Endothelial cell of umbilical vein (primary cell): ENCODE data around the gene COMT. TPM values are rescaled to one million over a fixed set of nuclear protein-coding genes. Genes with fewer than 3 reads are reported as not detected.

Experiments used
- BruUV-seq: library from RNA; stranded (reverse); fragments of 400-500 nt; replicated peaks from 2 replicates; lab custom pipeline; 2021; lab: Mats Ljungman, UMichigan
- CTCF ChIA-PET: fragments of 300-600, 350-600 bp; sonication (Branson Sonifier 250); formaldehyde crosslinking; loops from one replicate; lab custom pipeline; 2021; ENCODE audit warnings: antibody characterized with exemption, inconsistent platforms; lab: Charles Lee
- POLR2A ChIA-PET: fragments of 300-600, 350-600 bp; sonication (Branson Sonifier 250); formaldehyde crosslinking; loops from one replicate; lab custom pipeline; 2021; ENCODE audit warnings: antibody characterized with exemption, inconsistent platforms; lab: Charles Lee
- DNase-seq: peaks from one replicate; pipeline ENCODE4 v3.0.0-alpha.2; 2011; ENCODE audit warnings: low read depth, low spot score
- FAIRE-seq: peaks from 2 replicates; lab custom pipeline; 2011; peaks lifted over from hg19 to GRCh38; lab: Jason Lieb, UNC
- H2AFZ ChIP-seq: 2 replicates; pipeline ENCODE4 v1.6.0; 2012; ENCODE audit warnings: low read depth, low read length, control low read depth, inconsistent platforms
- H3K27ac ChIP-seq: 2 replicates; pipeline ENCODE4 v1.5.1; 2011; ENCODE audit warnings: low read depth, mild to moderate bottlenecking, control low read depth, low read length, moderate library complexity; ENCODE audit not compliant: insufficient read depth
- H3K27me3 ChIP-seq, 2 experiments: 2 replicates each; pipeline versions ENCODE4 v1.6.0 to v1.6.1; 2011; ENCODE audit warnings: low read length in 2 of 2, mixed read lengths in 1 of 2; ENCODE audit not compliant: control insufficient read depth in 2 of 2, insufficient read depth in 2 of 2
- H3K36me3 ChIP-seq, 2 experiments: 2 replicates in 1 of 2; 3 replicates in 1 of 2; pipeline ENCODE4 v1.5.1; 2011; ENCODE audit warnings: low read length in 2 of 2, mild to moderate bottlenecking in 1 of 2, moderate library complexity in 1 of 2; ENCODE audit not compliant: control insufficient read depth in 2 of 2, insufficient read depth in 2 of 2; ENCODE audit errors: extremely low read depth in 1 of 2
- H3K4me1 ChIP-seq: 3 replicates; pipeline ENCODE4 v1.5.1; 2011; ENCODE audit warnings: mild to moderate bottlenecking, low read length; ENCODE audit not compliant: control insufficient read depth, insufficient read depth; ENCODE audit errors: extremely low read depth
- H3K4me2 ChIP-seq: 2 replicates; pipeline ENCODE4 v1.6.1; 2011; ENCODE audit warnings: low read length, control low read depth, mixed read lengths; ENCODE audit not compliant: insufficient read depth
- H3K4me3 ChIP-seq, 3 experiments: fragments of 200-600 bp in 1 of 3; sonication (generic), shearing (Covaris generic) in 1 of 3; replicated peaks in 1 of 3; 2 replicates each; pipeline ENCODE4 v1.5.1; 2011 to 2016; ENCODE audit warnings: control low read depth in 3 of 3, low read length in 3 of 3, mild to moderate bottlenecking in 2 of 3, inconsistent platforms in 1 of 3, low read depth in 1 of 3, moderate library complexity in 1 of 3; ENCODE audit not compliant: insufficient read depth in 1 of 3
- H3K79me2 ChIP-seq: 2 replicates; pipeline ENCODE4 v1.6.0; 2012; ENCODE audit warnings: low read length, inconsistent platforms; ENCODE audit not compliant: control insufficient read depth, insufficient read depth
- H3K9ac ChIP-seq: replicated peaks from 2 replicates; pipeline ENCODE3; 2011; ENCODE audit warnings: low read length, control low read depth; ENCODE audit not compliant: insufficient read depth; ENCODE audit errors: extremely low read depth
- H3K9me1 ChIP-seq: replicated peaks from 3 replicates; pipeline ENCODE4 v1.6.0; 2011; ENCODE audit warnings: mild to moderate bottlenecking, low read length; ENCODE audit not compliant: control insufficient read depth, insufficient read depth; ENCODE audit errors: extremely low read depth
- H3K9me3 ChIP-seq: replicated peaks from 2 replicates; pipeline ENCODE4 v1.5.1; 2012; ENCODE audit warnings: low read length, inconsistent platforms; ENCODE audit not compliant: control insufficient read depth, insufficient read depth
- H4K20me1 ChIP-seq: replicated peaks from 2 replicates; pipeline ENCODE3; 2011; ENCODE audit warnings: mild to moderate bottlenecking, low read length; ENCODE audit not compliant: control insufficient read depth, insufficient read depth; ENCODE audit errors: extremely low read depth
- EZH2 ChIP-seq: IDR thresholded peaks from 2 replicates; pipeline ENCODE4 v1.6.1; 2012; ENCODE audit warnings: borderline replicate concordance, low read depth, mild to moderate bottlenecking, moderate library complexity, low read length, inconsistent platforms; ENCODE audit not compliant: severe bottlenecking
- FOS ChIP-seq: IDR thresholded peaks from 2 replicates; pipeline ENCODE4 v1.6.1; 2011; ENCODE audit warnings: mild to moderate bottlenecking, low read length, moderate library complexity, borderline replicate concordance; ENCODE audit not compliant: insufficient read depth
- GATA2 ChIP-seq: IDR thresholded peaks from 2 replicates; pipeline ENCODE4 v1.7.0; 2011; ENCODE audit warnings: low read depth, mild to moderate bottlenecking, moderate library complexity, mixed read lengths, low read length; ENCODE audit not compliant: insufficient read length, insufficient read depth
- JUN ChIP-seq: IDR thresholded peaks from 2 replicates; pipeline ENCODE4 v1.6.1; 2011; ENCODE audit warnings: borderline replicate concordance, low read depth; ENCODE audit not compliant: insufficient read length, insufficient read depth
- MAX ChIP-seq: IDR thresholded peaks from 2 replicates; pipeline ENCODE4 v1.6.1; 2011; ENCODE audit not compliant: insufficient read depth, insufficient read length
- MYC ChIP-seq: IDR thresholded peaks from one replicate; pipeline ENCODE4 v1.6.1; 2011; ENCODE audit warnings: mild to moderate bottlenecking, low read depth, low read length
- POLR2A ChIP-seq: IDR thresholded peaks from 2 replicates; pipeline ENCODE4 v1.6.1; 2012; ENCODE audit warnings: low read depth, mild to moderate bottlenecking, control low read depth, low read length
- POLR2AphosphoS5 ChIP-seq: IDR thresholded peaks from 2 replicates; pipeline ENCODE4 v1.6.1; 2012; ENCODE audit warnings: low read depth, mild to moderate bottlenecking, control low read depth, low read length, moderate library complexity; ENCODE audit not compliant: insufficient read depth
- dilution Hi-C: fragments of 300-500 bp; cut with MboI; formaldehyde crosslinking; loops from one replicate; pipeline ENCODE4 v1.15.0; 2019; ENCODE audit warnings: low sequenced_read_pairs; ENCODE audit not compliant: extremely low pct_ligation_motif_present
- intact Hi-C: fragments of 100-400 bp; cut with micrococcal nuclease; formaldehyde crosslinking; loops from one replicate; pipeline ENCODE4 v1.10.0; 2022
- polyA plus RNA-seq, 4 experiments: library from polyadenylated mRNA; depleted of rRNA in 3 of 4; stranded (reverse) in 3 of 4; unstranded in 1 of 4; fragments of >200 nt; gene quantifications; 2 replicates each; pipeline versions ENCODE4 v1.2.1 to v1.2.3, GENCODE V29; 2011 to 2012; ENCODE audit warnings: missing spikeins in 1 of 4
- total RNA-seq: library from RNA; stranded (reverse); gene quantifications from 2 replicates; pipeline ENCODE4 v1.2.3, GENCODE V29; 2021
- TF ChIP-seq, protein P1 (sequence below), 2 donors: IDR thresholded peaks; 1 replicate in 1 of 2; 2 replicates in 1 of 2; pipeline ENCODE4 v1.5.1; 2011; ENCODE audit warnings: low read length in 2 of 2, mild to moderate bottlenecking in 2 of 2, moderate library complexity in 2 of 2, control low read depth in 1 of 2, inconsistent platforms in 1 of 2, low read depth in 1 of 2; ENCODE audit not compliant: insufficient read depth in 1 of 2; ENCODE audit errors: extremely low read depth in 1 of 2

The COMT gene
- total and polyA plus RNA-seq, 2 donors (not counting 3 experiments of a cell fraction or from before 2014, with no cell fraction given), result 221 to 537 TPM

- Histone ChIP-seq H3K9ac (no peak overlapping the region), H3K4me2 (no peak overlapping the region), H3K79me2 (no peaks in the 10 kb centered on the region), H4K20me1 (no peaks in the 10 kb centered on the region), H3K4me1 (peaks cover 3% of the 10 kb centered on the region), H3K27ac (no peak overlapping the region), H3K36me3 (peaks cover 10 to 44% of the 10 kb centered on the region in 2 experiments), H3K27me3 (no peaks in the 10 kb centered on the region), H2AFZ (no peak overlapping the region), H3K9me3 (no peaks in the 10 kb centered on the region), H3K4me3 (no peak overlapping the region), H3K9me1 (no peaks in the 10 kb centered on the region)
- FAIRE-seq (no peak), DNase-seq (no peak)
- BruUV-seq, result no TSS peak
- ChIA-PET CTCF (interaction anchor here (0.7 to 5.2 kb wide), 8 partner anchors 12 to 189 kb away, joined by 3 to 372 read pairs (median 14); partner anchors contain the start of gene GP1BB), POLR2A (no interaction called here)
- TF ChIP-seq JUN, result no peak
- no peak for TF ChIP-seq GATA2
- TF ChIP-seq MYC, result no peak
- no peak for TF ChIP-seq FOS
- TF ChIP-seq EZH2, result no peak
- no peak for TF ChIP-seq POLR2AphosphoS5
- TF ChIP-seq POLR2A, result no peak
- TF ChIP-seq, protein P1, sequence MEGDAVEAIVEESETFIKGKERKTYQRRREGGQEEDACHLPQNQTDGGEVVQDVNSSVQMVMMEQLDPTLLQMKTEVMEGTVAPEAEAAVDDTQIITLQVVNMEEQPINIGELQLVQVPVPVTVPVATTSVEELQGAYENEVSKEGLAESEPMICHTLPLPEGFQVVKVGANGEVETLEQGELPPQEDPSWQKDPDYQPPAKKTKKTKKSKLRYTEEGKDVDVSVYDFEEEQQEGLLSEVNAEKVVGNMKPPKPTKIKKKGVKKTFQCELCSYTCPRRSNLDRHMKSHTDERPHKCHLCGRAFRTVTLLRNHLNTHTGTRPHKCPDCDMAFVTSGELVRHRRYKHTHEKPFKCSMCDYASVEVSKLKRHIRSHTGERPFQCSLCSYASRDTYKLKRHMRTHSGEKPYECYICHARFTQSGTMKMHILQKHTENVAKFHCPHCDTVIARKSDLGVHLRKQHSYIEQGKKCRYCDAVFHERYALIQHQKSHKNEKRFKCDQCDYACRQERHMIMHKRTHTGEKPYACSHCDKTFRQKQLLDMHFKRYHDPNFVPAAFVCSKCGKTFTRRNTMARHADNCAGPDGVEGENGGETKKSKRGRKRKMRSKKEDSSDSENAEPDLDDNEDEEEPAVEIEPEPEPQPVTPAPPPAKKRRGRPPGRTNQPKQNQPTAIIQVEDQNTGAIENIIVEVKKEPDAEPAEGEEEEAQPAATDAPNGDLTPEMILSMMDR (IDR thresholded peaks at IDR 0.05; ENCODE audit: extremely low read depth in 1 of 2, insufficient read depth in 1 of 2, low read depth in 1 of 2, low read length in 2 of 2), result no peak
- TF ChIP-seq MAX, result no peak
- intact Hi-C loops, result loop anchor here (5.0 kb wide), 1 partner anchor 140 kb away; no protein-coding TSS in a partner anchor
- dilution Hi-C loops, result no loop called here
These were observed 29.1 kb upstream of the COMT start for GRCh38 chr22:19912271-19912999.
